GM04503 (cell line): Measurements from ENCODE around the gene PTPN4.
A peak's percentile ranks its signal among the peaks of the same experiment; 100 is the strongest.

Source experiments
- DNase-seq: peaks from one replicate; pipeline ENCODE4 v3.0.0-alpha.2; 2012; ENCODE audit warnings: low read depth

Gene PTPN4

DNA sequence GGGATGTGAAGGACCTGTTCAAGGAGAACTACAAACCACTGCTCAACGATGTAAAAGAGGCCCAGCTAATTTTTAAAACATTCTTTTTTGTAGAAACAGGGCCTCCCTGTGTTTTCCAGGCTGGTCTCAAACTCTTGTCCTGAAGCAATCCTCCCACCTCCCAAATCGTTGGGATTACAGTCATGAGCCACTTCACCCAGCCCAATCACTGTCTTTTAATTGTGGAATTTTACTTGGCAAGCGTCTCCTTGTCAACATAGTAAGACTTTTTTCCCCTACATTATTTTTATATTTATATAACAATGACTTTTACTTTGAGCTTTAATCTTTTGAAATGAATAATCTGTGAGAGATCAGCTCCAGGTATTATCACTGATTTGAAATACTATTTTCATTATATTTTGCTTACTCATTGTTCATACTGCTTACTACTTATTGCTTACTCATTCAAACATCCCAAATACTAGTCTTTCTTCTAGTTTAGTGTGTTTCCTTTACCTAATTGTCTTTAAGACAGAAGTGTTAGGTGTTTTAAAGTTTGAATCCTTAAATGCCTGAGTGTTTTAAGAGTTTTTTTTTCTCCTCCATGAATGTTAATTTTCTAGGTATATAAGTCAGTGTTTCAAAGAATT lies 48.9 kb downstream of the PTPN4 start:
- DNase-seq = no peak

DNA sequence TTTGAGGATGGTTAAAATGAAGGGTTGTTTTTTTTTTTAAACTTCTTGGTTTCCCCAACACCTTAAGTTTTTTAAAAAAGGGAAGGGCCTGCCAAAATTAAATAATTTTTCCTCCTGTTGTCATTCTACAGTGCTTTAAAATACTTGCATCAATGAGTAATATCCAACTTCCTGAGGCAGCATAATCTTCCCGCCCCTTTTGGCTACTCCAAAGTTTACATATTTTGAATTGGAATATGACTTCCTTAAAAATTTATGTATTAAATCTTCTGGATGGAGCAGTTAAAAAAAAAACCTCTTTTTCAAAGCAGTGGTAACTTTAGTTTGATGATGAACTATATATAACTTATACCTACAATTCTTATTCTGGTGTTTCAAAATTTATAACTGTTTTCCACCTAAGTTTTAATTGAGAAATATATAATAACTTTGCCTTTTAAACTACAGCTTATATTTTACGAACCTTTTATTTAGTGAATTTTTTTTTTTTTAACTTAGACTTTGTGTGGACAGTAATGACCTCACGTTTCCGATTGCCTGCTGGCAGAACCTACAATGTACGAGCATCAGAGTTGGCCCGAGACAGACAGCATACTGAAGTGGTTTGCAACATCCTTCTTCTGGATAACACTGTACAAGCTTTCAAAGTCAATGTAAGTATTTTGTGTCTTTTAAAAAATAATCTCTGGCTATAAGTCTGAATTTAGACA lies 49.8 kb downstream of the PTPN4 start:
- DNase-seq = peak; percentile 37

DNA sequence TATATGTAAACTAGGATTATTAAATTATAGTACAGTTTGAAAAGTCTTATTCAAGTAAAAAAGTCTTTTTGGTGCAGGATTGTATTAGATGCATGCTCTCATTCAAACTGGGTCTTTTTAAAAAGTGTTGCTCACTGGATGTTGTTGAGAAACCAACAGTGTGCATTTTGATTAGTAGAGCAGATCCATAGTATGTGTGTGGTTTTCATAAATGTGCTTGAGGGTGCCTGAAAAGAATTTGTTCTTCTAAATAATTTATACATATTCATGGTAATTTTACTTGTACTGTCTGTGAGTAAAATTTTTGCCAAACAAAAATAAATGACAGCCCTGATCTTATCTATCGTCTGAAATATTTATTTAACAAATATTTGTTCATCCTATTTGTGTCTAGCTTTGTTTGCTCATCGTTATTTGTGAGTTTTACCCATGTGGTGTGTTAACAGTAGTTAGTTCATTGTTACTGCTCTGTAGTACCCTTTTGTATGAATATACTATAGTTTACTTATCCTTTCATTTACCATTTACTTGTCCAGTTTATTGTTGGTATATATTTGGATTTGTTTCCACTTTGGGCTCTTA lies 50.4 kb downstream of the PTPN4 start:
- no peak for DNase-seq

DNA sequence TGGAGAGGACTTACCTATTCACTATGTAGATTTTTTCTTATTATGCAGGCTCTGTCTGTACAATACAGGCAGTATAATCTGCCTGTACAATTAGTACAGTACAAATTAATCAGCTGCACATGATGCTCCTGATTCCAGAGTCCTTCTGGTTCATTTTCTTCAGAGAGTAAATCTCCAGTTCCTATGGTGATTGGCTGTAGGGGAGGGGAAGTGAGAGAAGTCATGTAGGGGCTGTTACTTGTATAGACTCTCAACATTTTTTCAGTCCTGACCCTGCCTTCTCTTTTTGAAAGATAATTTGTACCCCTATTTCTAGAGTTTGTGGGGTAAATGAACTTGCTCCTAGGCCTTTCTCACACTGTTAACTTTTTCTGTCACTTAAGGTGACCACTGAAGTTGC lies 54.5 kb downstream of the PTPN4 start:
- DNase-seq = no peak

DNA sequence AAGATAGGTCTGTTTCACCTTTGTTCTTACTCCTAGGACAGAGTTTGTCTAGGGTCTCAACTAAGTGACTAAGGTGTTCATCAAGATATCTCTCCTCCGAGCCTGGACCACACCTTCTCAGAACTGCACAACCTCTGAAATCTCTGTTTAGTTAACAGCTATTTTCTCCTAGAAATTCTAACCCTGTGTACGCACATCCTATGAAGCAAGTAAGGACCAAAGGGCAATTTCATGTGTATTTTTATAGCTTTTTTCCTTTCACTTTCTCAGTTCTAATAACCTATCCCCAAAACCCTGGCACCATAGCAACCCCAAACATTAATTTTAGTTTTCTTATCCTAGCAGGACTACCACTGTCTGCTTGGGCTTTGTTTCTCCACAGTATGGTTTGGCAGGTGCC lies 59.1 kb downstream of the PTPN4 start:
- no peak for DNase-seq

DNA sequence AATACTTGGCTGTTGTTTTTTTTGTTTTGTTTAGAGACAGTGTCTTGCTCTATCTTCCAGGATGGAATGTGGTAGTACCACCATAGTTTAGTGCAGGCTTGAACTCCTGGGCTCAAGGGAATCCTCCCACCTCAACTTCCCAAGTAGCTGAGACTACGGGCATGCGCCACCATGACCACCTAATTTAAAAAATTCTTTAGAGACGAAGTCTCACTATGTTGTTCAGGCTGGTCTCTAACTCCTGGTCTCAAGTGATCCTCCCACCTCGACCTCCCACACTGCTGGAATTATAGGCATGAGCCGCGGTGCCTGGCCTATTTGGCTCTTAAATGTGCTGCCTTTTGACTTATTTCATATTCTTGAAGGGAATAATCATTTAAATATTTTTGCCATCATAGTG lies 60.1 kb downstream of the PTPN4 start:
- no peak for DNase-seq

DNA sequence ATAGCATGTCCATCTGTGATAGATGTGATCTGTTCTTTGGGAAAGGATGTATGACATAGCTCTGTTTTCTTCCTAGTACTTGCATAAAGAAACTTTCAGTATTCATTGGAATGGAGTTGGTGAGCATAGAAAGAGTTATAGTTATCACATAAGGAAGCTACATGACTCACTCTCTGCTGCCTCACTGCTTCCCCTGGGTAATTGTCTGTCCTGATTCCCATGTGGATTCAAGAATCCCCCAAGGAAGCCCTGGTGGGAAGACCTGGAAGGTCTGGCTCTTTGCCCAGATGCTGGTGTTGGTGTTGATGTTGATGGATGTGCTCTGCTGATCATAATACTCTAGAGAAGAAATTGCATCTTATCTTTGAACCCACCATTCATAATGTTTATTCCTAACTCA lies 60.6 kb downstream of the PTPN4 start:
- DNase-seq = peak; percentile 65

DNA sequence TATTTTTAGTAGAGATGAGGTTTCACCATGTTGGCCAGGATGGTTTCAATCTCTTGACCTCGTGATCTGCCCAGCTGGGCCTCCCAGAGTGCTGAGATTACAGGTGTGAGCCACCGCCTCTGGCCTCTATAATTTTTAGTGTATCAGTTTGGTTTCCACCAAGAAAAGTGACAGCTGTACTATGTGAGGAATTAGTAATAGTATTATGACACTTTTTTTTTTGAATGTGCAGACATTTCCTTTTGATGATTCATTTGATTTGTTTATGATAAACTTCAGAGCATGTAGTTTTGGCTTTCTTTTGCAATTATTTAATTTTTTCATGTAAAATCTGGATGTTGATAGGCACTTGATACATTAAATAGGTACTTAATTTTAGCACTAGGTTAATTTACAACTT lies 61.5 kb downstream of the PTPN4 start:
- DNase-seq = no peak

DNA sequence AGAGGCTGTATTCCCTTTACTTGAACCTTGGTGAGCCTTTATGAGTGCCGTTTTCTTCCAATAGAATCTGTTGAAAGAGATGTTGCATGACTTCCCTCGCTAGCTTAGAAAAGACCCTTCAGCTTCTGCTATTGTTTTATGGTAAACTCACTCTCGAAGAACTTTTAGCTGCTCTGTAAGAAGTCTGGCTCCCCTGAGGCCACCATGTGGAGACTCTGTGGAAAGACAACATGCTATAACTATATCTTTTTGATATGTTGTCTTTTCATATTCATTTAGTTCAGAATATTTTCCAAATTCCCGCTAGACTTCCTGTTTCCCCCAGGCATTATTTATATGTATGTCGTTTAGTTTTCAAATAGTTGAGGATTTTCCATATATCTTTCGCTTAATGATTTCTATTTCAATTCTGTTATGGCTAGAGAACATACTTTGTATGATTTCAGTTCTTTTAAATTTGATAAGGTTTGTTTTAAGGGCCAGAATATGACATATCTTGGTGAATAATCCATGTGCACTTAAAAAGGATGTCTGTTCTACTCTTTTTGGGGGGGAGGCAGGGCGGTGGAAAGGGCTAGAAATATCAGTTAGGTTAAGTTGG lies 64.1 kb downstream of the PTPN4 start:
- no peak for DNase-seq

DNA sequence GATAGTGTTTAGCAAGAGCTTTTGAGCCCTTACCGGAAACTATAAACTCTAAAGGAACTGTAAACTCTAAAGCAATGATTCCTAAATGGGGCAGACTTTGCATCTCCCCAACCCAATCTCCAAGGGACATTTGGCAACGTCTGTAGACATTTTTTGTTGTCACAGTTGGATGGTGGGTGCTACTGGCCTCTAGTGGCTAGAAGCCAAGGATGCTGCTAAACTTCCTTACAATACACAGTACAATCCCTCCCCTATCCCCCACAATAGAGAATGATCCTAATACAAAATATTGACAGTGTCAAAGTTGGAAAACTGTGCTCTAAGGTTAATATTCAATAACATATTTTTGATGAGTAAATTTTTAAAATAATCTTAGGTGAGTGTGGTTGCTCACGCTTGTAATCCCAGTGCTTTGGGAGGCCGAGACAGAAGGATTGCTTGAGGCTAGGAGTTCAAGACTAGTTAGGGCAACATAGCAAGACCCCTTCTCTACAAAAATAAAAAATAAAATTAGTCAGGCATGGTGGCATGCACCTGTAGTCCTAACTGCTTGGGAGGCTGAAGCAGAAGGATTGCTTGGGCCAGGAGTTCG lies 66.7 kb downstream of the PTPN4 start:
- DNase-seq = no peak

DNA sequence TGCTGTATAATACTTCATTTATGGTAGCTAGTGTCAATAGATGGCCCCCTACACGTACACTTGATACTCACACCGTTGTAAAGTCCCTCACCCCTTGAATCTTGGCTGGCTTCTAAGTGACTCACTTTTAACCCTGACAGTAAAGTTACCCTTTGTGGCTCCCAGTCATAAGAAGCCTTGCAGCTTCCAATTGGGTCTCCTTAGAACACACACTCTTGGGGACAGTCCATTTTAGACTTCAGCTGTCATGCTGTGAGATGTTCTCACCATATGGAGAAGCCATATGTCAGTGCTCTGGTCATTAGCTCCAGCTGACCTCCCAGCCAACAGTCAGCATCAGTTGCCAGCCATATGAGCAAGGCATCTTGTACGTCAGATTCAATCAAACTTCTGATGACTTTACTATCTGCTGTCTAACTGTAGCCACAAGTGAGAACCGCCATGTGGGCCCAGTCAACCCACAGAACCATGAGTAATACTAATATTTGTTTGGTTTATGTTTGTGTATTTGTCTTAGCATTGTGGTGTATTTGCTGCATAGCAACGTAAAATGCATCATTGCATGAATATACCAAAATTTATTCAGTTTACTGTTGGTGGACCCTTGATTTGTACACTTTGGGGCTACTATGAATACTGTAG lies 68.3 kb downstream of the PTPN4 start:
- DNase-seq = no peak

DNA sequence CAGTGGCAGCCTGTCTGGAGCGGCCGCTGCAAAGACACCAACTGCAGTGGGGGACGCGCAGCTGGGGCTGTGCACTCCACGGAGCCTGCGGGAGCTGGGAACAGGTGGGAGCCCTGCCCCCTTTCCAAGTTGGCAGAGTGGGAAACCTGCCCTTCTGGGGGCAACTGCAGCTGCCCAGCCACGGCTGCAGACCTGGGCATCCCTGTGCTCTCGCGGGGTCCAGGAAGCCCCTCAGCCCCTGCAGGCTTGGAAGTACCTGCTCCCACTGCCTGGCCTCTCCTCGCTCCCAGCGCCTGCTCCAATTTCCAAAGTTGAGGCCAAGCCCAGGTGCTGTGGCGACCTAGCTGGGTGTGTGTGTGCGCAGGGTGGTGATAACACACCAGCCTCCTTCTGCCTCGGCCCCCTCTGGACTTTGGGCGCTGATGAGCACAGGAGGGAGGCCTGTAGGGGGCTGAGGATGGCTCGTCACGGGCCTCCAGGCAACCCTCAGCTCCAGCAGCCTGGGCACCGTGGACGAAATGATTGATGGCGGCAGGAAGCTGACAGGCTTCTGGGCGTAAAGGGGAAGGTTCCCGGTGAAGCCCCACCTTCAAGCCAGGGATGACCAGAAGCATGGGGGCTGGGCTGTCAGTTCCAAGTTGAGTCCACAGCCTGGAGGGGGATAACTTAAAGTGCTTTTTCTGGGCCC lies 76.9 kb downstream of the PTPN4 start:
- no peak for DNase-seq

DNA sequence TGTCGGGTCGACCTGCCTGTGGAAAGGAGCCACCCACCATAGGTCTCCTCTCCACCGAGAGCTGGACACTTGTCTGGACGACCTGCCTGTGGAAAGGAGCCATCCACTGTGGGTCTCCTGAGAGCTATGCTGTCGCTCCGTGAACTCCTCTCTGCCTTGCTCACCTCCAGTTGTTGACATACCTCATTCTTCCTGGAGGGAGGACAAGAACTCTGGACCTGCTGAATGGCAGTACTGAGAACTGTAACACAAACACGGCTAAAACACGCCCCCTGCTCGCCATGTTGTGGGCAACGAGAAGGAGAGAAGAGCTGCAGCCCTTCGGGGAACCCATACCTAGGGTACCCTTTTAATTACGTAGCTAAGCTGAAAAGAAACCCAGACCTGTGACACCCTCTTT lies 77.6 kb downstream of the PTPN4 start:
- DNase-seq = no peak

DNA sequence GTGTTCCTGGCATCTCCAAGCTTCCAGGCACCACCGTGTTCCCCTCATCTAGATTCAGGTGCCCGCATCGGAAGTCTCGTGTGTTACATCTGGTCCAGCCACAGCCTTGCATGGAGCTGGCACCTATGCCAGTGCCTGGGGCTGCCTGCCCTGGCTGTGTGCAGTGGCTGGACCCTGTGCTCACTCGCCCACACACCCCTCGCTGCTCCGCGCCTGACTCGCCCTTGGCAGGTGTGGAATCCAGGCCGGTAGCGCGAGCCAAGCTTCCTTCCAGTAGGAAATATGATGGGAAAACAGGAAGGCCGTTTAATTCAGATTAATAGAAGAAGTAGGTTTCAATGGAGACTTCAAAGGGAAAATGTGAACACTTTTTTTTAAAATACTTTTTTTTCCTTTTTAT lies 78.0 kb downstream of the PTPN4 start:
- no peak for DNase-seq

DNA sequence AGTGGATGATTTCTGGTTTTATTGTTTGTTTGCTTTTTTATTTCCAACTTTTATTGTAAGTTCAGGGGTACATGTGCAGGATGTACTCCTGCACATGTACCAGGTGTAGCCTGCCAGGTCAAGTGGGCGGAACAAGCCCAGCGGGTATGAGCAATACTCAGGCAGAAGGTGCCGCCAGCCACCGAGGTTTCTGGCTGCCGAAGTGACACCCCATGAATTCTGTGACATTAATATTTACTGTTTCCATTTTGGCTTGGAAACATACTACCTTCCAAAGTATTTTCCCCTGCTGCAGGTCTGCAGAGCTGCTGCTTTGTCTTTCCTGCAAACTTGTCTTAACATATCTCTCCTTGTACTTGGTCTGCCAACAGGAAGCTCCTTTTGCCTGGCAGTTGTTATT lies 78.5 kb downstream of the PTPN4 start:
- DNase-seq = no peak

DNA sequence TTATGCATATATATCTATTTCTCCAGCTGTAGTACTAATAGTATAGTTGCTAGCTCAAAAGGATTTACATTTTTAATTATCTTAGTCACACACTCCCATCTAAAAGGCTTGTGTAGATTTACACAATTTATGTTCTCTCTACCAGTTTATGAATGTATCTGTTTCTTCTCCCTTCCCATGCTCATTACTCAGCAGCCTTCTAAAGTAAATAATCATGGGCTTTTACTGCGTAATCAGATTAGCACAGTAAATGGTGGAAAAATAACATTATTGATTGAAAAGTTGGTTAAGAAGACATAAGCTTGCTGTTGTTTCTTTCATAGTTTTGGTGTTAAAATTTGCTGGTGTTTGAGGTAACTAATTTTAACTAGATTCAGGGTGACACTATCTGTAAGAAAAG lies 81.8 kb downstream of the PTPN4 start:
- DNase-seq = no peak

DNA sequence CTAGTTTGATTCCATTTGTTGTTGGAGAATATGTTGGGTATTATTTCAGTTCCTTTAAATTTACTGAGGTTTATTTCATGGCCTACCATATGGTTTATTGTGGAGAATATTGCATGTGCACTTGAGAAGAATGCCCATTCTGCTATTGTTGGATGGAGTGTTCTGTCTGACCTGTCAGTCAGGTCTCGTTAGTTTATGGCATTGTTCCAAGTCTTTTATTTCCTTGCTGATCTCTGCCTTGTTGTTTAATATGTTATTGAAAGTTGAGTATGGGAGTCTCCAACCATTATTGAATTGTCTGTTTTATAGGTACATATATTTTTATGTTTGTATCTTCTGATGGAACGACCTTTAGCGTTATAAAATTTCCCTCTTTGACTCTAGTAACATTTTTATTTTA lies 86.3 kb downstream of the PTPN4 start:
- DNase-seq = no peak

DNA sequence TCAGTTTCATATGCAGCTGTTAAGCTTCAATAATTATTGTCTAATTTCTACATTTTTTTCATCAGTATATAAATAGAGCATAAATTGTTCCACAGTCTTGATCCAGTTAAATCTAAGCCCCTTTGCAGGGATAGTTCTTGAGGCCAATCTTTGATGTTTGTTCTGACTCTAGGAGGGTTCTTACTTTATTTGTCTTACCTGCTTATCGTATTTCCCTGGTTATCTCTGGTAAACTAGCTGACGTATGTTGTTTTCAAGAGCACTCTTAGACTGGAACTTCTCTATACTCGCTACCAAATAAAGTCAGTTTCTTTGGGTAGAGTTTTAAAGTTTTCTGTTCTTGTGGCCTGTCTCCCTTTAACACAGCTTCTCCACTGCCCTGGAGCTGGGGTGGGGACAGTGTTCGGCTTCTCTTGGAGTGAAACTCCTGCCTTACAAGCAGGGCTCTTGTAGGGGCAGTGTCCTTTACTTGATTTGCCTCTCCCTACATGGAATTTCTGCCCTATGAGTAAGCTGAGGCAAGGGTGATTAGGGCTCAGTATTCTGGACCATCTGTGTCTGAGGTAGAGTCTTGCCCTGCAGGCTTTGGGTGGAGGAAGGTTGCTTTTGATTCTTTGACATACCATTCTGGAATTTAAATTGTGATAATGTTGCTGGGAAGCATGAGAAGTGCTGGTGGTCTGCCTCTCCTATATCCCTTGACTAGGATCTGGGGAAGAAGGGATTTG lies 90.3 kb downstream of the PTPN4 start:
- no peak for DNase-seq

DNA sequence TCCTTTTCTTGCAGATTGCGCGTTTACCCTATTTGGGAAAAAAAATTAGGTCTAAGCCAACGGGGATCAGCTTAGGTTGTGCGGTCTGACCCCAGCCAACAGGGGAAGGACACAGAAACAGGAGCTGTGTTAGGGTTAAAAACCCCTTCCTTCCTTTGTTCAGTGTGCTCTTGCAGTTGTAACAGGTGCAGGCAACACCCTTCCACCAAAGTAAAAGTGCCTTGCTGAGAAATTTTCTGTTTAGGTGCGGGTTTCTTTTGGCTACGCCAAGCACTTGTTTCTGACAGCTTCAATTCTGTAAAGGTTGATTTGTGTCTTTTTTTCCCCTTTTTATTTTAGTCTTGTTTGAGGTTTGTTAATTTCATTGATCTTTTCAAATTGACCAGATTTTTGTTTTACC lies 92.5 kb downstream of the PTPN4 start:
- no peak for DNase-seq

DNA sequence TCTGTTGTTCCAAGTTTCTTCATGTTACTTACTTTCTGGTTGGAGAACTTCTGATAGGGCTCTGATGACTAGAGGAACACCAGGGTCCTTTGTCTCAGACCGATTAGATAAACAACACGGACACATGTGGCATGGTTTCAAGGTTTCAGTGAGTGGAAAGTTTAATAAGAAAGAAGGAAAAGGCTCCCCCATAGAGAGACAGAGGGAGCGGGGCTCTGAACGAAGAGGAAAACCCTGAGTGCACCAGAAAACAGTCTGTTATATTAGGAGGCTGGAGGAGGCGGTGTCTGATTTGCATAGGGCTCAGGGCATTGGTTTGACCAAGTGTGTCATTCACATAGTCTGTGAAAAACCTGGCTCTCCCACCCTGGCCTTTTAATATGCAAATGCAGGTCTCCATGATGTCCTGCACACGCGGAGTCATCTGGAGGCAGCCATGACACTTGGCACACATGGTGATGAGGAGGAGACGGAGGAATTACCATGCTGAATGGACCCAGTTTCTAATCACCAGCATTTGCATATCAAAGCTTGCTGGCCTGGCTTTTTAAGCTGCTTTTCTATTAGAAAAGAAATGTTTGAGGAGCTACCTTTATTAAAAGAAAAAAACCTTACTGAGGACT lies 94.2 kb downstream of the PTPN4 start:
- no peak for DNase-seq

DNA sequence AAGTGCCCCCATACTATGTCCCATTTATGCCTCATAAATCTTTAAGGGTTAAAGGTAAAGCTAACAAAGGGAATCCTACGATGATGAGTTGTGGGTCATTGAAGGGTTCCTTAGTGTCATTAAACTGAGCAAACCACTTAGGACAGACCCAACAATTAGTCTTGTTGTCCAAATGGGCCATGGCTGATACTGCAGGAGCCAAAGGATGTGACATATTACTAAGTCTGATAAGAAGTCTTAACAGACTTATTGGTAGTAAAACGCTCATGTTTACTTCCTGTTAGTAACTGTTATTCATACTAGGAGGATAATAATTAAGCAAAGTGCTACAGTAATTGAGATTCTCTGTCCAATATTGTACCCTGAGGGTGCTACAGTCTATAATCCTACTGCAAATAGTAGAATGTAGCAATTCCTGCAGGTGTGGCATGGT lies 96.8 kb downstream of the PTPN4 start:
- DNase-seq = no peak
